ENCODE data around the gene CSNK1E.
A peak's percentile ranks its signal among the peaks of the same experiment; 100 is the strongest.

CSNK1E gene

DNA sequence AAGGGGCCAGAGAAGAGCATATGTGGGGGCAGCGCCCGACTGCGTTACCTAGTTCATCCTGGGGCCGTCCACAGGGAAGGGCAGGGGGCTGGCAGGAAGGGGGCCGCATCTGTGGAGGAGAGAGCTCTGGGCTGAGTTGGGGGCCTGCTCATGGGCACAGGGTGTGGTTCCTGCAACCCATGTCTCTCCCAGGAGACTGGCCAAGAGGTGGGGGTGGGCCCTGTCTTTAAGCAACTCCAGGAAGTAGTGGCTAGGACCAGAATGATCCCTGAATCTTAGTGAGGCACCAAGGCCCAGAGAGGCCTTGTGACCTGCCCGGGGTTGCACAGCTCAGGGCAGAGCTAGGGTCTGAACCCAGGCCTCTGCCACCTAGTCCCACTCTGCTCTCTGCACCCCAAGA lies 21.9 kb downstream of the CSNK1E start:
- H3K36me3 ChIP-seq (ENCODE audit: control insufficient read depth, insufficient read depth, low read length), result peaks cover 61% of the 10 kb centered on the region
- no peak overlapping the region for H3K27ac ChIP-seq (ENCODE audit: insufficient read depth, low read depth, low read length, poor library complexity, severe bottlenecking)

DNA sequence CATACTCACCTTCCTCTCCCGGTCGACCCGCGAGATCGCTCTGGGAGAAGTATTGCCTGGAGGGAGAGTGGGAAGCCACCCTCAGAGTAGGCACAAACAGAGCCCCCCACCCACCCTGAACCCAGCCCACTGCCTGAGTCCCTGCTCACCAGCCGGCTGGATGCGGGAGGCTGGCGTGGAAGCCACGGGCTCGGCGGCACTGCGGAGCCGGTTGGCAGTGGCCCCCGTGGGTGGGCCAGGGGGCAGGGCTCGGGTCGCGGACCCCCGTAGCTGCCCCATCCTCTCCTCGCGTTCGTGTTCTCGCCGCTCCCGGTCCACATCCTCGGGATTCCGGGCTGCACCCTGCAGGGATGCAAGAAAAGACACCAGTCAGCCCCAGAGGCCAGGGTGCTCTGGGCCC lies 23.0 kb downstream of the CSNK1E start:
- H3K9me3 ChIP-seq (ENCODE audit: control insufficient read depth, low read length), result no peaks in the 10 kb centered on the region
- no peak overlapping the region for H3K27ac ChIP-seq (ENCODE audit: insufficient read depth, low read depth, low read length, poor library complexity, severe bottlenecking)
- WGBS, 2 experiments, result 96% methylated on average over 22 to 26 of the region's 26 CpGs
- H3K27me3 ChIP-seq (ENCODE audit: control insufficient read depth, insufficient read depth, low read length, poor library complexity, severe bottlenecking), result no peaks in the 10 kb centered on the region
- no peaks in the 10 kb centered on the region for H3K4me1 ChIP-seq (ENCODE audit: control insufficient read depth, insufficient read depth, low read length)
- H3K4me3 ChIP-seq (ENCODE audit: insufficient read depth, low read depth, low read length), result no peak overlapping the region
- peaks cover 60% of the 10 kb centered on the region for H3K36me3 ChIP-seq (ENCODE audit: control insufficient read depth, insufficient read depth, low read length)

More for the DNA sequence above, 21.9 kb downstream of the CSNK1E start:
- Histone ChIP-seq H3K4me1 (ENCODE audit: control insufficient read depth, insufficient read depth, low read length) (no peaks in the 10 kb centered on the region), H3K4me3 (ENCODE audit: insufficient read depth, low read depth, low read length) (no peak overlapping the region), H3K27me3 (ENCODE audit: control insufficient read depth, insufficient read depth, low read length, poor library complexity, severe bottlenecking) (no peaks in the 10 kb centered on the region), H3K9me3 (ENCODE audit: control insufficient read depth, low read length) (no peaks in the 10 kb centered on the region)
- WGBS, 2 experiments, result 86 to 96% methylated on average over 6 of the region's 6 CpGs

DNA sequence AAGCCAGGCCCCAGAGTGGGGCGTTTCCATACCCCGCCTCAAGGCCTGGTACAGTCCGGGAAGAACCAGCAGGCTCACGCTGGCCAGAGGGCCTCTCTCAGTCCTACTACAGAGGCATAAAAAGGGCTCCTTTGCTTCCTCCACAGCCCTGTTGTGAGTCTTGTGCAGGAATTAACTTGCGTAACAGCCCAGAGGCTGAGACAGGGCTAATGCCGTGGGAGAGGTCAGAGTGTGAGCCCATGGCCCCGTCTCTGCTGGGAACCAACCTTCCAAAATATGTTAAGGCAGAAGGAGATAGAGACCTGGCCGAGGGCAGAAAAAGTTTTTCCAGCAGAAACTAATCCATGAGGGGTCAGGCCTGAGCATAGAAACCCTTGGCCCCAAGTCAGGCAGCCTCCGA lies 24.5 kb downstream of the CSNK1E start:
- H3K27me3 ChIP-seq (ENCODE audit: control insufficient read depth, insufficient read depth, low read length, poor library complexity, severe bottlenecking), result no peaks in the 10 kb centered on the region
- H3K4me1 ChIP-seq (ENCODE audit: control insufficient read depth, insufficient read depth, low read length), result no peaks in the 10 kb centered on the region
- peaks cover 46% of the 10 kb centered on the region for H3K36me3 ChIP-seq (ENCODE audit: control insufficient read depth, insufficient read depth, low read length)
- no peaks in the 10 kb centered on the region for H3K9me3 ChIP-seq (ENCODE audit: control insufficient read depth, low read length)
- H3K4me3 ChIP-seq (ENCODE audit: insufficient read depth, low read depth, low read length), result no peak overlapping the region
- H3K27ac ChIP-seq (ENCODE audit: insufficient read depth, low read depth, low read length, poor library complexity, severe bottlenecking), result no peak overlapping the region
- 92 to 95% methylated on average over 9 of the region's 9 CpGs for WGBS, 2 experiments

DNA sequence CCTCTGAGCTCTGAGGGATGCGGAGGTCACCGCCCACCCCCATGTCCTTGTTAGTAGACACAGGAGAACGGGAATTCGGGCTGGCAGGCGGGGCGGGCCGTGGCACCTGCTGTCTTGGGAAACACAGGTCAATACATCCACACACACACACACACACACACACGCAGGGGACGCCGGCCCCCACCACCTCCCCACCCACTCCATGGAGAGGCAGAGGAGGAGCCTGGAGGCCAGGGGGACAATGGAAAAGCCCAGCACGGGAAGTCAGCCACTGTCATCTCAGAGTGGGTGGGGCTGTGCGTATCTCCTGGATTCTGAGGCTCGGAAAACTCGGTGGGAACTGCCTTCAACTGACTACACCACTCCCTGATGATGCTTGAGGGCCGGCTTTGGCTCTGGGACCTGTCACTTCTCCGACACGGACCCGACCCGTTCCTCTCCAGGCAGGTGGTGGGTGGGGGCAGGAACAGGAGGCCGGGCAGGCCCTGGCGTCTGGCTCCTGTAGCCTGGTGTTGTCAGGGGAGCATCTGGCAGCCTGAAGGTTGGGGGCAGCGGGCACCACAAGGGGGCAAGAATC lies 25.9 kb downstream of the CSNK1E start:
- Histone ChIP-seq H3K27ac (ENCODE audit: insufficient read depth, low read depth, low read length, poor library complexity, severe bottlenecking) (no peak overlapping the region), H3K27me3 (ENCODE audit: control insufficient read depth, insufficient read depth, low read length, poor library complexity, severe bottlenecking) (no peaks in the 10 kb centered on the region), H3K9me3 (ENCODE audit: control insufficient read depth, low read length) (no peaks in the 10 kb centered on the region), H3K4me3 (ENCODE audit: insufficient read depth, low read depth, low read length) (no peak overlapping the region), H3K36me3 (ENCODE audit: control insufficient read depth, insufficient read depth, low read length) (peaks cover 32% of the 10 kb centered on the region), H3K4me1 (ENCODE audit: control insufficient read depth, insufficient read depth, low read length) (no peaks in the 10 kb centered on the region)
- WGBS, 2 experiments, result 86 to 88% methylated on average over 22 of the region's 22 CpGs

DNA sequence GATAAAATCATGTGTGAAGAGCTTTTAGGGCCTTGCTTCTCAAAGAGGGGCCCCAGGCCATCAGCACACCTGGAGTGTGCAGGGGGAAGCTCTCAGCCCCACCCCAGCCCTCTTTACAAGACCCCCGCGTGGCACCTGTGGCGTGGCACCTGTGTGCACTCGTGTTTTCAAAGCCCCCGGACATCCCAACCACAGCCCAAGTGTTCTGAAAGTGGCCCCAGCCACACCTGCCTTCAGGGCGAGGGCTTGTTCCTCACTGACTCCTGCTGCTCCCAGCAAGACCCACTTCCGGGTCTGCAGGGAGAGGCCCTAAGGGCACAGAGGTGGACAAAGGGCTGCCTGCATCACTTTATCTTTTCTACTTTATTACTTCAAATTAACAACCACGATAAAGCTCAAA lies 26.9 kb downstream of the CSNK1E start:
- H3K4me3 ChIP-seq (ENCODE audit: insufficient read depth, low read depth, low read length), result no peak overlapping the region
- WGBS, 2 experiments, result 92 to 93% methylated on average over 8 of the region's 8 CpGs
- no peaks in the 10 kb centered on the region for H3K9me3 ChIP-seq (ENCODE audit: control insufficient read depth, low read length)
- H3K4me1 ChIP-seq (ENCODE audit: control insufficient read depth, insufficient read depth, low read length), result no peaks in the 10 kb centered on the region
- peak overlapping the region; percentile 36 for H3K27ac ChIP-seq (ENCODE audit: insufficient read depth, low read depth, low read length, poor library complexity, severe bottlenecking)
- H3K36me3 ChIP-seq (ENCODE audit: control insufficient read depth, insufficient read depth, low read length), result peaks cover 28% of the 10 kb centered on the region
- no peaks in the 10 kb centered on the region for H3K27me3 ChIP-seq (ENCODE audit: control insufficient read depth, insufficient read depth, low read length, poor library complexity, severe bottlenecking)

DNA sequence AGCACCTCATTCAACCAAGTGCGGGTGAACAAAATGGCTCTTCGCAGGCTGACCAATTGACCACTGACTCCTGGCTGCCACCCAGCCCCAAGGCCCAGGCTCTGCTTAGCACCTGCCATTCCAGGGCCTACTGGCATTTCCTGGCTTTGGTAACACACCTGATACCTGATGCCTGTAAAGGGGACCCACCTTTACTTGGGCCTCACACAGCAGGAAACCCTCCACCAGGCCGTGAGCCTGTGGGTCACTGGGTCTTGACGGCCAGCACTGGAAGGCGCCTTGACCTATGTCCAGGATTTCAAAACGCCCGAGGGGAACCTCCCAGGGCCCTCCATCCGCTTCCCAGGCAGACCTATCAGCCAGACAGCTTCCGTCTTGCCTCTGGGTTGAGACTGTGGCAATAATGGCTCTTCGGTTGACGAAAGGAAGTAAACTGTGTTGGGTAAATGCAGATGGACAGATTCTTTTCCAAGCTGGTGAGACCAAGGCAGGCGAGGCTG lies 27.6 kb downstream of the CSNK1E start:
- Histone ChIP-seq H3K27me3 (ENCODE audit: control insufficient read depth, insufficient read depth, low read length, poor library complexity, severe bottlenecking) (no peaks in the 10 kb centered on the region), H3K27ac (ENCODE audit: insufficient read depth, low read depth, low read length, poor library complexity, severe bottlenecking) (no peak overlapping the region), H3K4me3 (ENCODE audit: insufficient read depth, low read depth, low read length) (no peak overlapping the region), H3K4me1 (ENCODE audit: control insufficient read depth, insufficient read depth, low read length) (no peaks in the 10 kb centered on the region), H3K36me3 (ENCODE audit: control insufficient read depth, insufficient read depth, low read length) (peaks cover 28% of the 10 kb centered on the region), H3K9me3 (ENCODE audit: control insufficient read depth, low read length) (no peaks in the 10 kb centered on the region)
- WGBS, 2 experiments, result 96 to 97% methylated on average over 12 of the region's 12 CpGs

DNA sequence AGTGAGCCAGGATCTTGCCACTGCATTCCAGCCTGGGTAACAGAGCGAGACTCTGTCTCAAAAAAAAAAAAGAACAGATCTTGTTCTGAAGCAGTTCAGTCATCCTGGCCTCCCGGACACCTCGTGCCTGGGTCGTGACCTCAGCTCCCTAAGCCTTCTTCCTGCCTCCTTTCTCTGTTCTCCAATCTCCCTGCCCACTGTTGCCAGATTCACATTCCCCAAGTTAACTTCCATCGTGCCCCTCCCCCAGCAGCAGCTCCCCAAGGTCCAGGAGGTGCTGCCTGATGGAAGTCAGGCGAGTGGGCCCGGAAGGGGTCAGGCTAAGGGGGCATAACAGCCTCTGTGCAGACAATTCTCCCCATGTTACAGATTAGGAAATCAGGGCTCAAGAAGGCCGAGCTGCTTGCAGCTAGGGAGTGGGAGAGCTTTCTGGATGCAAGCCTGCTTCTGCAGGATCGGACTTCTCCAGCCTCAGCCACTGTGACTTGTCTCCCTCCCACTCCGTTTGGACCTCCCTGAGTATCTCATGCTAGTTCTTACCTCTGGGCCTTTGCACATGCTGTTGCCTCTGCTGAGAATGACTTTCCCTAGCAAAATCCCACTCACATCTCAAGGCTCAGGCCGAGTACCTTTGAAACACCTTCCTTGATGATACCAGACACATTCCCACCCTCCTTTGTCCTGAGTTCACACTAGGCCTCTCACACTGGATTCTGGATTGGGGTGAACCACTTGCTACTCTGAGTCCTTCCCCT lies 30.1 kb downstream of the CSNK1E start:
- H3K4me3 ChIP-seq (ENCODE audit: insufficient read depth, low read depth, low read length), result no peak overlapping the region
- 89 to 90% methylated on average over 11 of the region's 11 CpGs for WGBS, 2 experiments
- H3K4me1 ChIP-seq (ENCODE audit: control insufficient read depth, insufficient read depth, low read length), result no peaks in the 10 kb centered on the region
- H3K9me3 ChIP-seq (ENCODE audit: control insufficient read depth, low read length), result no peaks in the 10 kb centered on the region
- peaks cover 7% of the 10 kb centered on the region for H3K36me3 ChIP-seq (ENCODE audit: control insufficient read depth, insufficient read depth, low read length)
- H3K27me3 ChIP-seq (ENCODE audit: control insufficient read depth, insufficient read depth, low read length, poor library complexity, severe bottlenecking), result no peaks in the 10 kb centered on the region
- peak overlapping the region; percentile 16 for H3K27ac ChIP-seq (ENCODE audit: insufficient read depth, low read depth, low read length, poor library complexity, severe bottlenecking)

DNA sequence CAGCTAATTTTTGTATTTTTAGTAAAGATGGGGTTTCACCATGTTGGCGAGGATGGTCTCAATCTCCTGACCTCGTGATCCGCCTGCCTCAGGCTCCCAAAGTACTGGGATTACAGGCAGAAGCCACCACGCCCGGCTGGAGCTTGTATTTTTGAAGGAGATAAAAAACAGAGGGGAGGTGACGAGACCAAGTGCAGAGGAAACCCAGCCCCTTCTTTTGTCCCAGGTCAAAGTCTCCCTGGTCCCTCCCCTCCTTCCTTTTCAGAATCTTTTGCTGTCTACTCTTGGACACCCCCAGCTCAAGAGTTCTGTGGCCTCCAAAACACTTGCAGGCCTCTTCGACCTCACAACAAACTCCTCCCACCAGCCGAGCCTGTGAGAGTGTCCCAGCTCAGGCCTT lies 32.2 kb downstream of the CSNK1E start:
- Histone ChIP-seq H3K27ac (ENCODE audit: insufficient read depth, low read depth, low read length, poor library complexity, severe bottlenecking) (no peak overlapping the region), H3K9me3 (ENCODE audit: control insufficient read depth, low read length) (no peaks in the 10 kb centered on the region), H3K27me3 (ENCODE audit: control insufficient read depth, insufficient read depth, low read length, poor library complexity, severe bottlenecking) (no peaks in the 10 kb centered on the region), H3K4me1 (ENCODE audit: control insufficient read depth, insufficient read depth, low read length) (no peaks in the 10 kb centered on the region), H3K36me3 (ENCODE audit: control insufficient read depth, insufficient read depth, low read length) (peaks cover 7% of the 10 kb centered on the region), H3K4me3 (ENCODE audit: insufficient read depth, low read depth, low read length) (no peak overlapping the region)
- WGBS, 2 experiments, result 85 to 93% methylated on average over 8 of the region's 8 CpGs

DNA sequence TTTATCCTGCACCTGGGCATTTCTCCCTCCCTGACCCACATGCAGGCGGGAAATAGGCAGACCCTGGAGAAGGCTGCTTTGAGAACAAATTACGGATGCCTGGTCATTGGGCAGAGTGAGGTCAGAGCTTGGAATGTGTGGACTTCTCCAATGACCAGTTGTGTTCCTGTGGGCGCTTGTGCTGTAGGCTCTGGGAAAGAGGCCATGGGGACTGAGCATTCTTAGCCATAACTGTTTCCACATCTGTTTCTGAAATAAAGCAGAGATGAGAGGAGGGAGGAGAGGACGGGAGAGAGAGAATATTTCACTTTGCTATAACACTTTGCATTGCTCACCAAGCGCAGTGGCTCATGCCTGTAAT lies 33.2 kb downstream of the CSNK1E start:
- Histone ChIP-seq H3K9me3 (ENCODE audit: control insufficient read depth, low read length) (no peaks in the 10 kb centered on the region), H3K27me3 (ENCODE audit: control insufficient read depth, insufficient read depth, low read length, poor library complexity, severe bottlenecking) (no peaks in the 10 kb centered on the region), H3K36me3 (ENCODE audit: control insufficient read depth, insufficient read depth, low read length) (no peaks in the 10 kb centered on the region), H3K4me3 (ENCODE audit: insufficient read depth, low read depth, low read length) (no peak overlapping the region), H3K4me1 (ENCODE audit: control insufficient read depth, insufficient read depth, low read length) (no peaks in the 10 kb centered on the region), H3K27ac (ENCODE audit: insufficient read depth, low read depth, low read length, poor library complexity, severe bottlenecking) (peak overlapping the region; percentile 9)
- WGBS, 2 experiments, result 91 to 94% methylated on average over 4 to 5 of the region's 5 CpGs

DNA sequence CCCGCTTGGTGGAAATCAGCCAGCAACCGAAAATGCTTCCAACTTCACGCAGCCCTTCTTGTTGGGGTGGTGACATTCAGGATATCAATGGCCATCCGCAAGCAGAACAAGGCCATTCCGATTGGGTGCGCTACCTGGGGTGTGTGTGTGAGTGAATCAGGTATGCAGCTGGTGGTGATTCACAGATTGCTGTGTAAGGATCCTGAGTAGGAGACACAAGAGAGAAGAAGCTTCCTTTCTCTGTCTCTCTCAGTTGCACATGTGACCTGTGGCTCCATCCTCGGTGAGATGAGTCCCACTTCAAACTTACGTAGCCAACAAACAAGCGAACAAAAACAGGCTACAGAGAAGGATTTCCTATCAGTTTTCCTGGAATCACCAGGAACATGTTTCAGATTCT lies 34.8 kb downstream of the CSNK1E start:
- WGBS, 2 experiments, result 96% methylated on average over 9 of the region's 9 CpGs
- Histone ChIP-seq H3K4me3 (ENCODE audit: insufficient read depth, low read depth, low read length) (no peak overlapping the region), H3K27ac (ENCODE audit: insufficient read depth, low read depth, low read length, poor library complexity, severe bottlenecking) (no peak overlapping the region), H3K4me1 (ENCODE audit: control insufficient read depth, insufficient read depth, low read length) (no peaks in the 10 kb centered on the region), H3K27me3 (ENCODE audit: control insufficient read depth, insufficient read depth, low read length, poor library complexity, severe bottlenecking) (no peaks in the 10 kb centered on the region), H3K36me3 (ENCODE audit: control insufficient read depth, insufficient read depth, low read length) (no peaks in the 10 kb centered on the region), H3K9me3 (ENCODE audit: control insufficient read depth, low read length) (no peaks in the 10 kb centered on the region)
